H1 (cell line): ENCODE results near the gene ZFAND3. TPM values are rescaled to one million over a fixed set of nuclear protein-coding genes. Genes with fewer than 3 reads are reported as not detected.

Source experiments
- CTCF ChIA-PET: fragments of 300-600 bp; sonication (Branson Sonifier 250); formaldehyde crosslinking; loops from one replicate; lab custom pipeline; 2021; ENCODE audit not compliant: partially characterized antibody; lab: Charles Lee
- POLR2A ChIA-PET: fragments of 300-600 bp; sonication (Branson Sonifier 250); formaldehyde crosslinking; loops from one replicate; lab custom pipeline; 2021; ENCODE audit warnings: inconsistent platforms; ENCODE audit not compliant: partially characterized antibody; lab: Charles Lee
- DNase-seq, 2 experiments: peaks; one replicate each; pipeline versions ENCODE4 v3.0.0 to v3.0.0-alpha.2; 2010 to 2022; ENCODE audit warnings: low spot score in 2 of 2, low read depth in 1 of 2, mixed read lengths in 1 of 2
- FAIRE-seq: peaks from 2 replicates; lab custom pipeline; 2011; peaks lifted over from hg19 to GRCh38; lab: Jason Lieb, UNC
- H2AFZ ChIP-seq: 2 replicates; pipeline ENCODE4 v1.8.1; 2012; ENCODE audit warnings: low read length, inconsistent platforms
- H2AK5ac ChIP-seq: 2 replicates; pipeline ENCODE4 v1.6.1; 2013; ENCODE audit warnings: low read depth, low read length
- H2BK120ac ChIP-seq: replicated peaks from 2 replicates; pipeline ENCODE3; 2013; ENCODE audit warnings: low read depth, low read length, inconsistent platforms
- H2BK12ac ChIP-seq: 2 replicates; pipeline ENCODE4 v1.6.1; 2013; ENCODE audit warnings: low read depth, low read length
- H2BK15ac ChIP-seq: 2 replicates; pipeline ENCODE4 v1.6.1; 2013; ENCODE audit warnings: low read length
- H2BK20ac ChIP-seq: 2 replicates; pipeline ENCODE4 v1.6.1; 2013; ENCODE audit warnings: low read length
- H2BK5ac ChIP-seq: 2 replicates; pipeline ENCODE4 v1.6.1; 2013; ENCODE audit warnings: low read depth, low read length
- H3K14ac ChIP-seq: 2 replicates; pipeline ENCODE4 v1.6.1; 2013; ENCODE audit warnings: inconsistent platforms; ENCODE audit not compliant: insufficient read length
- H3K18ac ChIP-seq: 2 replicates; pipeline ENCODE4 v1.6.1; 2013; ENCODE audit warnings: low read length; ENCODE audit errors: extremely low read depth
- H3K23ac ChIP-seq: 2 replicates; pipeline ENCODE4 v1.6.1; 2013; ENCODE audit warnings: inconsistent platforms; ENCODE audit not compliant: insufficient read length
- H3K23me2 ChIP-seq: 2 replicates; pipeline ENCODE4 v1.6.1; 2013; ENCODE audit warnings: low read depth, low read length
- H3K27ac ChIP-seq: 2 replicates; pipeline ENCODE4 v1.6.1; 2011; ENCODE audit warnings: low read depth, low read length, inconsistent platforms
- H3K27me3 ChIP-seq, 4 experiments: replicated peaks in 1 of 4; 1 replicate in 1 of 4; 2 replicates in 3 of 4; pipeline versions ENCODE4 v1.6.1 to v1.8.1; 2011 to 2013; ENCODE audit warnings: low read length in 3 of 4, mild to moderate bottlenecking in 3 of 4, inconsistent platforms in 2 of 4, mixed read lengths in 2 of 4, moderate library complexity in 1 of 4; ENCODE audit not compliant: control insufficient read depth in 3 of 4, insufficient read depth in 3 of 4; ENCODE audit errors: extremely low read depth in 1 of 4
- H3K36me3 ChIP-seq, 4 experiments: 2 replicates each; pipeline versions ENCODE4 v1.6.1 to v1.8.1; 2011 to 2013; ENCODE audit warnings: mild to moderate bottlenecking in 4 of 4, low read length in 3 of 4, moderate library complexity in 2 of 4, control low read depth in 1 of 4, inconsistent platforms in 1 of 4; ENCODE audit not compliant: insufficient read depth in 4 of 4, control insufficient read depth in 2 of 4
- H3K4ac ChIP-seq: replicated peaks from 2 replicates; pipeline ENCODE3; 2013; ENCODE audit warnings: low read length, low read depth, mixed read lengths, inconsistent platforms; ENCODE audit not compliant: insufficient read length
- H3K4me1 ChIP-seq, 4 experiments: replicated peaks in 1 of 4; 1 replicate in 1 of 4; 2 replicates in 3 of 4; pipeline versions ENCODE4 v1.6.1 to v1.8.1; 2011 to 2013; ENCODE audit warnings: low read length in 3 of 4, inconsistent platforms in 2 of 4, mixed read lengths in 1 of 4; ENCODE audit not compliant: insufficient read depth in 4 of 4, control insufficient read depth in 3 of 4
- H3K4me2 ChIP-seq, 2 experiments: 2 replicates each; pipeline versions ENCODE4 v1.6.1 to v1.8.1; 2011 to 2013; ENCODE audit warnings: low read depth in 2 of 2, low read length in 2 of 2, control low read depth in 1 of 2, inconsistent platforms in 1 of 2, mild to moderate bottlenecking in 1 of 2; ENCODE audit not compliant: insufficient read depth in 1 of 2
- H3K4me3 ChIP-seq, 4 experiments: fragments of 200-600, 300-600 bp in 1 of 4; sonication (generic), shearing (Covaris generic), sonication (Bioruptor Twin) in 1 of 4; 2 replicates each; pipeline versions ENCODE4 v1.5.1 to v1.8.1; 2011 to 2016; ENCODE audit warnings: low read length in 4 of 4, low read depth in 3 of 4, control low read depth in 2 of 4, inconsistent platforms in 2 of 4, mild to moderate bottlenecking in 2 of 4, mixed read lengths in 1 of 4, moderate library complexity in 1 of 4; ENCODE audit not compliant: insufficient read depth in 2 of 4; ENCODE audit errors: extremely low read depth in 1 of 4
- H3K56ac ChIP-seq: replicated peaks from 2 replicates; pipeline ENCODE3; 2013; ENCODE audit warnings: low read depth, mild to moderate bottlenecking, mixed read lengths, low read length, inconsistent platforms; ENCODE audit not compliant: insufficient read length
- H3K79me1 ChIP-seq: 2 replicates; pipeline ENCODE4 v1.6.1; 2013; ENCODE audit warnings: low read depth, low read length, control low read depth
- H3K79me2 ChIP-seq, 2 experiments: 2 replicates each; pipeline versions ENCODE4 v1.6.1 to v1.8.1; 2012 to 2013; ENCODE audit warnings: low read length in 2 of 2, mild to moderate bottlenecking in 2 of 2, inconsistent platforms in 1 of 2; ENCODE audit not compliant: insufficient read depth in 2 of 2, control insufficient read depth in 1 of 2
- H3K9ac ChIP-seq, 4 experiments: replicated peaks in 1 of 4; 1 replicate in 1 of 4; 2 replicates in 3 of 4; pipeline versions ENCODE4 v1.6.1 to v1.8.1; 2011 to 2013; ENCODE audit warnings: low read depth in 3 of 4, low read length in 3 of 4, control low read depth in 2 of 4, mild to moderate bottlenecking in 2 of 4, moderate library complexity in 2 of 4, inconsistent platforms in 1 of 4; ENCODE audit errors: extremely low read depth in 1 of 4
- H3K9me3 ChIP-seq, 2 experiments: 2 replicates each; pipeline versions ENCODE4 v1.6.1 to v1.8.1; 2012 to 2013; ENCODE audit warnings: mild to moderate bottlenecking in 2 of 2, moderate library complexity in 2 of 2, control low read depth in 1 of 2, inconsistent platforms in 1 of 2, low read depth in 1 of 2, low read length in 1 of 2, mixed read lengths in 1 of 2; ENCODE audit not compliant: insufficient read depth in 2 of 2
- H4K20me1 ChIP-seq, 2 experiments: replicated peaks in 1 of 2; 2 replicates each; pipeline versions ENCODE3 to v1.8.1; 2011 to 2013; ENCODE audit warnings: inconsistent platforms in 2 of 2, low read length in 2 of 2, mild to moderate bottlenecking in 1 of 2; ENCODE audit not compliant: insufficient read depth in 2 of 2, control insufficient read depth in 1 of 2
- H4K5ac ChIP-seq: 2 replicates; pipeline ENCODE4 v1.6.1; 2013; ENCODE audit warnings: low read length, low read depth, mixed read lengths, inconsistent platforms; ENCODE audit not compliant: insufficient read length
- H4K8ac ChIP-seq: 2 replicates; pipeline ENCODE4 v1.8.0; 2013; ENCODE audit warnings: mild to moderate bottlenecking, moderate library complexity, low read length, inconsistent platforms; ENCODE audit not compliant: insufficient read depth; ENCODE audit errors: extremely low read depth
- H4K91ac ChIP-seq: replicated peaks from 2 replicates; pipeline ENCODE3; 2013; ENCODE audit warnings: low read length, mixed read lengths, inconsistent platforms; ENCODE audit not compliant: insufficient read length
- BACH1 ChIP-seq: IDR thresholded peaks from 2 replicates; pipeline ENCODE4 v1.6.1; 2012; ENCODE audit warnings: low read length, improper control_type of control experiment
- BRCA1 ChIP-seq: IDR thresholded peaks from 2 replicates; pipeline ENCODE4 v1.6.1; 2012; ENCODE audit warnings: low read depth, low read length, improper control_type of control experiment
- CTBP2 ChIP-seq: IDR thresholded peaks from 2 replicates; pipeline ENCODE4 v1.7.0; 2011; ENCODE audit warnings: borderline replicate concordance, mild to moderate bottlenecking, moderate library complexity, mixed read lengths, low read length; ENCODE audit not compliant: insufficient read depth, insufficient read length
- KDM5A ChIP-seq: fragments of 200-600 bp; IDR thresholded peaks from 2 replicates; pipeline ENCODE4 v1.7.1; 2012; ENCODE audit warnings: mild to moderate bottlenecking, low read length, inconsistent platforms, mixed read lengths
- RAD21 ChIP-seq, 2 experiments: IDR thresholded peaks in 1 of 2; conservative IDR thresholded peaks in 1 of 2; 2 replicates each; pipeline ENCODE4 v1.6.1; 2011; ENCODE audit warnings: low read depth in 2 of 2, low read length in 2 of 2, improper control_type of control experiment in 1 of 2, inconsistent platforms in 1 of 2, mild to moderate bottlenecking in 1 of 2, moderate library complexity in 1 of 2
- SIX5 ChIP-seq: IDR thresholded peaks from 2 replicates; pipeline ENCODE4 v1.6.1; 2011; ENCODE audit warnings: mild to moderate bottlenecking, low read depth, low read length
- TBP ChIP-seq: IDR thresholded peaks from 2 replicates; pipeline ENCODE4 v1.6.1; 2011; ENCODE audit warnings: low read depth, low read length, improper control_type of control experiment
- YY1 ChIP-seq: IDR thresholded peaks from 2 replicates; pipeline ENCODE4 v1.6.1; 2011; ENCODE audit warnings: low read depth, mild to moderate bottlenecking, low read length
- WGBS, 2 experiments: shearing (Covaris generic) in 1 of 2; methylation state at CpG; one replicate each; pipeline versions ENCODE4 v1.1.6 to v1.1.7; 2013 to 2015; ENCODE audit warnings: low lambda C conversion rate in 2 of 2, mixed read lengths in 2 of 2, inconsistent platforms in 1 of 2, low coverage in 1 of 2, missing lambda C conversion rate in 1 of 2; ENCODE audit not compliant: insufficient replicate concordance in 2 of 2, insufficient coverage in 1 of 2, insufficient read length in 1 of 2; ENCODE audit errors: extremely low coverage in 1 of 2, missing lambda C conversion rate in 1 of 2; 5-methylcytosine and 5-hydroxymethylcytosine counted together
- polyA plus RNA-seq, 7 experiments: library from polyadenylated mRNA; depleted of rRNA in 3 of 7; stranded (reverse) in 5 of 7; unstranded in 2 of 7; fragments of >200 nt in 5 of 7; fragments of 200-250 nt in 2 of 7; gene quantifications; 1 replicate in 5 of 7; 2 replicates in 1 of 7; 4 replicates in 1 of 7; pipeline versions ENCODE4 v1.2.1 to v1.2.3, GENCODE V29; 2011 to 2013; ENCODE audit warnings: missing spikeins in 2 of 7, mixed read lengths in 2 of 7
- total RNA-seq: library from RNA; stranded (reverse); fragmentation: NEBNext Ultra II Directional; extraction: Animal tissue kit (Norgen Biotek cat#: 25700); gene quantifications from 2 replicates; pipeline ENCODE4 v1.2.1, GENCODE V29; 2021

ZFAND3 gene
- total and polyA plus RNA-seq, 2 of the 8 experiments (the other 6 are each of a cell fraction or from before 2014, with no cell fraction given), result 13.0 to 51.3 TPM

DNA sequence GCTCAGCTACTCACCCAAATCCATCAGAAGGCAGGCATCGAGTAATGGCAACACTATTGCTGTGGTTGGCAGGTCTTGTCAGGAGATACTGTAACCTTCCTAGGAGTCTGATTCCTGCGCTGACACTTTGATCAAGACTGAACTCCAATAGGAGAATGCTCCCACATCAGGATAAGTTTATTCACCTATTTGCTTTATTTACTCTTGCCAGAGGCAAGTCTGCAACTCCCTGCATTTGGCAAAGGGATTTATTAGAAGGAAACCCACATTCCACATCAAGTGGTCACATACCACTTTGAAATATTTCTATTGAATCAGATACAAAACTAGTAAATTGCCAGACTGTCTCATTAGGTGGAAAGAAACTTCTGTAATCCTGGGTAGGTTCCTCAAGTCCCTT lies 43.5 kb downstream of the ZFAND3 start:
- WGBS, 2 experiments, result 90% methylated on average over 2 of the region's 2 CpGs; no CpG with 5 or more reads in 1 of the 2 experiments
- Histone ChIP-seq H3K4ac (no peak overlapping the region), H2AFZ (no peak overlapping the region), H4K20me1 (peaks cover 14 to 24% of the 10 kb centered on the region in 2 experiments), H3K27ac (no peak overlapping the region), H3K27me3 (no peaks in the 10 kb centered on the region), H3K56ac (no peak overlapping the region), H3K14ac (no peak overlapping the region), H2AK5ac (no peak overlapping the region), H3K79me1 (peaks cover 4% of the 10 kb centered on the region), H3K23me2 (no peaks in the 10 kb centered on the region), H2BK20ac (no peak overlapping the region), H3K4me2 (no peak overlapping the region), H3K4me1 (peaks cover 0 to 3% (median 0%) of the 10 kb centered on the region in 4 experiments; a peak in 2 of 7 replicates), H4K5ac (no peak overlapping the region), H3K79me2 (peaks cover 3 to 87% of the 10 kb centered on the region in 2 experiments; a peak in 3 of 4 replicates), H2BK15ac (no peak overlapping the region), H3K36me3 (no peaks in the 10 kb centered on the region; a peak in 1 of 8 replicates), H3K18ac (no peak overlapping the region), H2BK12ac (no peak overlapping the region), H4K8ac (no peak overlapping the region), H3K23ac (no peak overlapping the region), H3K9me3 (no peaks in the 10 kb centered on the region), H2BK5ac (no peak overlapping the region), H3K4me3 (no peak overlapping the region), H2BK120ac (no peak overlapping the region), H4K91ac (no peak overlapping the region), H3K9ac (no peak overlapping the region)
- FAIRE-seq (no peak), DNase-seq (no peak)
- ChIA-PET POLR2A (interaction anchor here (0.9 kb wide), 1 partner anchor 17 kb away, joined by 4 read pairs; no protein-coding TSS in a partner anchor), CTCF (interaction anchor here (0.6 kb wide), 1 partner anchor 12 kb away, joined by 3 read pairs; no protein-coding TSS in a partner anchor)
- TF ChIP-seq BRCA1 (no peak), TBP (no peak), CTBP2 (no peak), YY1 (no peak), SIX5 (no peak), RAD21 (IDR thresholded peaks at IDR 0.05 in 1 of 2, conservative IDR thresholded peaks at IDR 0.05 in 1 of 2; ENCODE audit: low read depth in 2 of 2, low read length in 2 of 2) (no peak), KDM5A (no peak), BACH1 (no peak)
